ENCODE measurements around the gene EVC.

Gene EVC

GRCh38 chr4:5709207-5709575, 1.8 kb upstream of the EVC start:
- DNase-seq, result no peak

GRCh38 chr4:5710065-5710960, 688 bp upstream of the EVC start:
- DNase-seq, result no peak

- no peak for DNase-seq
Measured at GRCh38 chr4:5711479-5712184, 631 bp downstream of the EVC start.

- DNase-seq, result no peak
Measured at GRCh38 chr4:5712517-5712916, 1.5 kb downstream of the EVC start.

GRCh38 chr4:5712931-5713330, 1.9 kb downstream of the EVC start:
- no peak for DNase-seq

GRCh38 chr4:5713861-5714260, 2.9 kb downstream of the EVC start:
- DNase-seq, result no peak

GRCh38 chr4:5715357-5715756, 4.4 kb downstream of the EVC start:
- DNase-seq, result no peak

- no peak for DNase-seq
Measured at GRCh38 chr4:5716391-5716790, 5.4 kb downstream of the EVC start.

- DNase-seq, result no peak
Measured at GRCh38 chr4:5717449-5718158, 6.6 kb downstream of the EVC start.

GRCh38 chr4:5718411-5718810, 7.4 kb downstream of the EVC start:
- DNase-seq, result no peak

- DNase-seq, result no peak
Measured at GRCh38 chr4:5719350-5720055, 8.5 kb downstream of the EVC start.

GRCh38 chr4:5720157-5720850, 9.3 kb downstream of the EVC start:
- no peak for DNase-seq

- no peak for DNase-seq
Measured at GRCh38 chr4:5720980-5721379, 10.0 kb downstream of the EVC start.

GRCh38 chr4:5721923-5722322, 10.9 kb downstream of the EVC start:
- DNase-seq, result no peak

- no peak for DNase-seq
Measured at GRCh38 chr4:5722328-5722727, 11.3 kb downstream of the EVC start.

- DNase-seq, result no peak
Measured at GRCh38 chr4:5724377-5724776, 13.4 kb downstream of the EVC start.

GRCh38 chr4:5728412-5728811, 17.4 kb downstream of the EVC start:
- DNase-seq, result peak; percentile 5

GRCh38 chr4:5730436-5730835, 19.4 kb downstream of the EVC start:
- DNase-seq, result no peak

- no peak for DNase-seq
Measured at GRCh38 chr4:5730993-5731990, 20.3 kb downstream of the EVC start.

- DNase-seq, result no peak
Measured at GRCh38 chr4:5732158-5732557, 21.2 kb downstream of the EVC start.

GRCh38 chr4:5734853-5735252, 23.9 kb downstream of the EVC start:
- no peak for DNase-seq

Measured in OCI-M1 (cell line).